T-helper 17 cell (primary cell): ENCODE data around the gene VARS2. TPM values are rescaled to one million over a fixed set of nuclear protein-coding genes. Genes with fewer than 3 reads are reported as not detected.

Experiments
- ATAC-seq: fragments of 150-1000 bp; cut with Tn5 transposase; 2 replicates; pipeline ENCODE4 v1.10.0; 2021; ENCODE audit warnings: mild to moderate bottlenecking, moderate library complexity
- DNase-seq, 3 donors: peaks; one replicate each; pipeline versions ENCODE4 v3.0.0 to v3.0.0-alpha.2; 2020 to 2021
- H3K9me3 ChIP-seq: one replicate; pipeline ENCODE4 v1.7.0; 2013; ENCODE audit warnings: low read length, mild to moderate bottlenecking; ENCODE audit not compliant: control insufficient read depth, poor library complexity, severe bottlenecking
- H3K27ac Mint-ChIP-seq: one replicate; pipeline ENCODE4 v1.8.0; 2022; ENCODE audit warnings: mild to moderate bottlenecking, moderate library complexity, mixed read lengths
- H3K27me3 Mint-ChIP-seq: one replicate; pipeline ENCODE4 v1.8.0; 2022; ENCODE audit warnings: mixed read lengths
- H3K36me3 Mint-ChIP-seq: one replicate; pipeline ENCODE4 v1.8.0; 2022; ENCODE audit warnings: low read depth, mixed read lengths
- H3K4me1 Mint-ChIP-seq: one replicate; pipeline ENCODE4 v1.8.0; 2022; ENCODE audit warnings: mild to moderate bottlenecking, mixed read lengths
- H3K4me3 Mint-ChIP-seq: one replicate; pipeline ENCODE4 v1.8.0; 2022; ENCODE audit warnings: mild to moderate bottlenecking, moderate library complexity, mixed read lengths
- total RNA-seq, 4 donors: library from RNA in 2 of 4; stranded (reverse) in 2 of 4; gene quantifications; one replicate each; pipeline ENCODE4 v1.2.3 and lab custom pipeline; 2022 to 2026

Gene VARS2
- total RNA-seq, 2 donors from 2014 or later = 24.4 to 30.5 TPM

DNA sequence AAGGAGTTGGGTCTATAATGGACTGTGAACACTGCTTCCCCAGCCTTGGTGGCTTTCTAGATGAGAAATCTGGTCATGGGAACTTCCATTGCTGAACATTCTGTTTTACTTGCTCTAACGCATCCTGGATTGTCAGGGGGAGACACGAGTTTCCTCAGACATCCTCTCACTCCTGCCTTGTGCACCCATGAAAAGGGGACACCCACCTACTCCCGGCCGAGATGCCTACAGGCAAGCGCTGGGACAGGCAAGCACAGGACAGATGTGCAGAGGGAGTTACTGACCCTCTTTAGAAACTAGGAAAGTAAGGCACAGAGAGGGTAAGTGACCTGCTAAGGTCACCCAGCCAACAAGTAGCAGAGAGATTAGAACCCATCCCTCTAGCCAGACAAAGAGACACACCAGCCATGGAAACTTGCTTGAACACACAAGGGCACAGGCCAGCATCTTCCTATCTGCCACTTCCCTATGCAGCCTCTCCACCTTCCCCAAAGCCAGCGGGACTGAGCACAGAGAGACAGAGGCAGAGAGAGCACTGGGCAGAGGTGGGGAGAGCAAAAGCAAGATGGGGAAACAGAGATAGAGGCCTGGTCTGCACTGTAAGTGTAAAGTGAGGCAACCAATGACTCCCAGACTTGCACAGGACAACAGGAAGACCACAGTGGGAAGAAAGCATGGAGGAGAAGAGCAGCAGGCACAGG, 18.8 kb downstream of the VARS2 start:
- ATAC-seq = no peak
- Mint-ChIP-seq H3K4me1 (peaks cover 9% of the 10 kb centered on the region), H3K4me3 (no peak overlapping the region), H3K27me3 (peaks cover 22% of the 10 kb centered on the region), H3K27ac (no peak overlapping the region), H3K36me3 (no peaks in the 10 kb centered on the region)
- H3K9me3 ChIP-seq = no peaks in the 10 kb centered on the region
- no peak for DNase-seq

DNA sequence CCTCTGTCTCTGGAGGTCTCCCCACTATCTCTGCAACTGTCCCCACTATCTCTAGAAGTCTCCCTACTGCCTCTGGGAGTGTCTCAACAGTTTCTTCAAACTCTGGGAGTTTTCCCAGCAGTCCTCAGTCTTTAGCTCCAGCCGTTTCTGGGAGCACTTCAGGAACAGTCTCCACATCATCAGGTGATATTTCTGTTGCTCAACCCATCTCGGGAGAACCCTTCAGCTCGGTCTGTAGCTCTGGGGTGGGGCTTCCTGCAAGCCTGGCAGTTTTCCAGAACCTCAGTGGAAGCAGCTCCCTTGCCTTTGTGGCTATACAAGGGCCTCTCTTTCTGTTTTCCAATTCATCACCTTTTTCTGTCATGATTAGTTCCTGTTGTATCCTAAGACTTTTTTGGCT, 21.0 kb downstream of the VARS2 start:
- H3K9me3 ChIP-seq = no peaks in the 10 kb centered on the region
- no peak overlapping the region for H3K4me3 Mint-ChIP-seq
- H3K36me3 Mint-ChIP-seq = no peaks in the 10 kb centered on the region
- H3K4me1 Mint-ChIP-seq = peaks cover 9% of the 10 kb centered on the region
- DNase-seq (no peak), ATAC-seq (no peak)
- peaks cover 42% of the 10 kb centered on the region for H3K27me3 Mint-ChIP-seq
- H3K27ac Mint-ChIP-seq = no peak overlapping the region

DNA sequence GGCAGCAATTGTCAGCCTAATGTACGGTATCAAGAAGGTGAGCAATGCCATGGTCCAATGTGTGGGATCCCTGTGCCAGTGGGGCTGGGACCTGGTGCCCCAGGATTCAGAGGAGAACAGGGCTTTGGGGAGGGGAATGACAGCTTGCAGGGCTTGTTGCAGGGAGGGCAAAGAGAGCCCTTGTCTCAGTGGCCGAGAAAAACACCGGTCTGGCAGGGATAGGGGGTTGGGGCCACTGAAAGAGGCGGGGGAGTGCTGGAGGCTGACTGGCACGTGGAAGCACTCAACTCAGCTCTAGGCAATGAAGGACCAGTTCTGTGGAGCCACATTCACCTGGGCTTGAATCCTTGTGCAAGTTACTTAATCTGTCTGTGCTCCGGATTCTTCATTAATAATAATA, 23.2 kb downstream of the VARS2 start:
- Mint-ChIP-seq H3K27ac (no peak overlapping the region), H3K4me3 (no peak overlapping the region), H3K36me3 (no peaks in the 10 kb centered on the region), H3K4me1 (peaks cover 9% of the 10 kb centered on the region), H3K27me3 (peaks cover 63% of the 10 kb centered on the region)
- no peak for DNase-seq
- no peak for ATAC-seq
- H3K9me3 ChIP-seq = no peaks in the 10 kb centered on the region

DNA sequence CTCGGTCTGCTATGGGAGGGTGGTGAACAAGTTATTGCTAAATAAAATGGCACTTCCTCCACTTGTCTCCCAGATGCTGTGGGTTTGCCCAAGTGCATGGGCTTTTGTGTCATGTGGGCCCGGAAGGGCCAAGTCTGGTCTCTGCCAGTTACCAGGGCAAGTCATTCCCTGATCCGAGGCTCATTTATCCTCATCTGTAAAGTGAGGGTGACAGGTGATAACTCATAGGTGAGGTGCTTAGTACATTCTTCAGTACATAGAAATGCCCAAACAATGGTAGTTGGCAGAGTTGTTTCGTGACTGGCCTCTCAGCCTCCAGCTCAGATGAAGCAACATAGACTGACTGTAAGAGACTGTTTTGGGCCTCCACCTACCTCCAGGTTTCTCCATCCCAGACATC, 24.7 kb downstream of the VARS2 start:
- Mint-ChIP-seq H3K27ac (no peak overlapping the region), H3K4me3 (no peak overlapping the region), H3K36me3 (no peaks in the 10 kb centered on the region), H3K4me1 (peaks cover 10% of the 10 kb centered on the region), H3K27me3 (peaks cover 78% of the 10 kb centered on the region)
- no peak for DNase-seq
- no peak for ATAC-seq
- no peaks in the 10 kb centered on the region for H3K9me3 ChIP-seq

DNA sequence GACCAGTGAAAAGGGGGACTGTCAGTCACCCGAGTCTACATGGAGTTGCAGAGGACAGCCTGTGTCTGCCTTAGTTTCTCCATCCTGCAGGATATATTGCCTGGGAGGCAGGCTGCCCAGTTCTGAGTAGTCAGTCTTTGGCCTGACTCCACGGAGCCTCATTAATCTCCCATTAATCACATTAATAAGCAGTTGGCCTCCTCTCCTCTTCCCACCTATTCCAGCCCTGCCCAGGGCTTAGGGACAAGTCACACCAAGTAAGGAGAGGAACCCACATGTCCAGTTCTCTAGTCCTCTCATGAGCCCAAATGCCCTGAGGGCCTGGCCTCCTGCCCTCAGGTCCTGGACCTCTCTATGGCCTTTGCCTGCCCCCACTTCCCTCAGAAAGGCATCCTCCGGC, 25.4 kb downstream of the VARS2 start:
- no peak for ATAC-seq
- H3K36me3 Mint-ChIP-seq = no peaks in the 10 kb centered on the region
- H3K9me3 ChIP-seq = no peaks in the 10 kb centered on the region

DNA sequence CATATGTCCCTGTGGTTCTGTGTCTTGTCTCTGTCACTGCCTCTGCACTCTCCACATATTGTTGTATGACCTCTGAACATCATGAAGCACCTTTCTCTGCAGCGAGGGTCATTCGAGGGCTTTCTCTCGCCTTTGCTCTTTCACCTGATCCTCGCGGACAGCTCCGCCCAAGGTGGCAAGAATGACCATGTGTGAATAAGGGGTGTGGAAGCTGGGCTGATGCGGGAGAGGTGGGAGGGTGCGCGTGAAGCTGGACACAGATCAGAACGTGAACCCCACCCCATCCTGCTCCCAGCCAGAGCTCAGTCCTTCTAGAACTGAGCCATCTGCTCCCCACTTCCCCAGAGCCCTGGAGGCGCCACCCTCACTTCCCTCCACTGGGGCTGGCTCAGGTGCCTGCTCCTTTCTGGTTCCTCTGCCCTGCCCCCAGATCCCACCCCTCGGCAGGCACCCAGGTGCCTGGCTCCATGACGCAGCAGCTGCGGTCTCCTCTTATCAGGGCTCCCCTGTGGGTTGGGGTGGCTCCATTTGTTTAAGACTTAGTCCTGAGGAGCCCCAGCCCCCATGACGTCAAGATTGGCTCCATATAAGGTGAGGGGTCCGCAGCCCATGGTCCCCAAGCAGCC, 26.4 kb downstream of the VARS2 start, which contains the start of gene MUCL3:
Gene MUCL3 (plus strand): TSS at position 613 of the 626 bp plus-strand sequence. CDS start 27 bp downstream, outside the sequence.
- ATAC-seq = no peak
- Mint-ChIP-seq H3K4me1 (peaks cover 7% of the 10 kb centered on the region), H3K27ac (no peak within 1 kb of the TSS), H3K27me3 (peaks cover 84% of the 10 kb centered on the region), H3K36me3 (no peaks in the 10 kb centered on the region), H3K4me3 (no peak within 1 kb of the TSS)
- no peak for DNase-seq
- H3K9me3 ChIP-seq = no peaks in the 10 kb centered on the region

More for the DNA sequence above, 25.4 kb downstream of the VARS2 start:
- Mint-ChIP-seq H3K4me3 (no peak overlapping the region), H3K27me3 (peaks cover 81% of the 10 kb centered on the region), H3K27ac (no peak overlapping the region), H3K4me1 (peaks cover 10% of the 10 kb centered on the region)
- no peak for DNase-seq

DNA sequence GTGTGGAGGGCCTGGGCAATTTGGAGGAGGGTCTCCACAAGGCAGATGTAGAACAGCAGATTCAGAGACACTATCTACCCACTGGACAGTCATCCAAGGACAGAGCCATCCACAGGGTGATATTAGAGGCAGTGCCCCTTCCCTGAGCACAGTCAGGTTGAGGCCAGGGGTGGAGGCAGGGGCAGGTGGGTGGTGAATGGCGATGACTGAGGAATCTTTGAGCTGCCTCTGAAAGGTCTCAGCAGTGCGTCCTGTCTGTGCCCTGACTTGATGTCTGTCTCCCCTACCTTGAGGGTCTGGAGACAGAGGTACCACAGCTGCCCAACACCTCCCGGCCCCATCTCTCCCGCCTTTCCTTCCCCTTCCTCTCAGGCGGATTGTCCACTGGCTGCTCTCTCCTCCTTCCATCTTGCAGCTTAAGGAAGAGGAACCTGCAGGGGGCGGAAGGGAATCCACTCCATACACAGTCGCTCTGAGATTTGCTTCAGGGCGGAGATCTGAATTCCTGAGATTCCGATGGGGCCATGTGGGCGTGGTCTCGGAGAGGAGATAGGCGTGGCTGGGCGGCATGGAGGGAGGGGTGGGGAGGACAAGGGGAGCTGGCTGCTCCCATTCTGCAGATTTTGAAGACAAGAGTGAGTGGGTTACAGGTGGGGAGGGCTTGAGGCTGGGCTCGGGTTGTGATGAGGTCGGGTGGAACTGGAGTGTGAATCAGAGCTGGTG, 28.5 kb downstream of the VARS2 start:
- H3K4me3 Mint-ChIP-seq = no peak overlapping the region
- no peak for DNase-seq

DNA sequence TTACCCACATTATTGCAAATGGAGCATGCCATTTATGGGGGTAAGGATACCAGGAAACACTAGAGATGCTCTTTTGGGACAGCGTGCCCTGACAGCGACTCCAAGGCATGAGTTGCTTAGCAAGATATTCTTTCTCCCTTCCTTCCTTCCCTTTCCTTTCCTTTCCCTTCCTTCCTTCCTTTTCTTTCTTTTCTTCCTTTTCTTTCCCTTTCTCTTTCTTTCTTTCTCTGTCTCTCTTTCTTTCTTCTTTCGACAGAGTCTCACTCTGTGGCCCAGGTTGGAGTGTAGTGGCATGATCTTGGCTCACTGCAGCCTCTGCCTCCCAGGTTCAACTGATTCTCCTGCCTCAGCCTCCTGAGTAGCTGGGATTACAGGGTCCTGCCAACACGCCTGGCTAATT, 30.0 kb downstream of the VARS2 start:
- Mint-ChIP-seq H3K27ac (no peak overlapping the region), H3K36me3 (no peaks in the 10 kb centered on the region), H3K4me1 (peaks cover 5% of the 10 kb centered on the region), H3K27me3 (peaks cover 95% of the 10 kb centered on the region), H3K4me3 (no peak overlapping the region)
- H3K9me3 ChIP-seq = no peaks in the 10 kb centered on the region
- ATAC-seq = no peak
- no peak for DNase-seq

More for the DNA sequence above, 28.5 kb downstream of the VARS2 start:
- ATAC-seq = no peak
- no peaks in the 10 kb centered on the region for H3K9me3 ChIP-seq
- Mint-ChIP-seq H3K27me3 (peaks cover 95% of the 10 kb centered on the region), H3K27ac (no peak overlapping the region), H3K4me1 (peaks cover 5% of the 10 kb centered on the region), H3K36me3 (no peaks in the 10 kb centered on the region)

DNA sequence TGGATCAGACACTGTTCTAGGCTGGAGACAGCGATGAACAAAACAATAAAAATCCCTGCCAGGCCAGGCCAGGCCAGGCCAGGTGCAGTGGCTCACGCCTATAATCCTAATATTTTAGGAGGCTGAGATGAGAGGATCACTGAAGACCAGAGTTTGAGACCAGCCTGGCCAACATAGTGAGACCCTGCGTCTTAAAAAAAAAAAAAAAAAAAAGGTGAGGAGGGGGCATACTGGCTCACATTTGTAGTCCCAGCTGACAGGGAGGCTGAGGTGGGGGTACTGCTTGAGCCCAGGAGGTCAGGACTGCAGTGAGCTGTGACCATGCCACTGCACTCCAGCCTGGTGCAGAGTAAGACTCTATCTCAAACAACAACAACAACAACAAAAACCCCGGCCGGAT, 31.2 kb downstream of the VARS2 start:
- H3K27me3 Mint-ChIP-seq = peaks cover 85% of the 10 kb centered on the region
- DNase-seq (no peak), ATAC-seq (no peak)
- no peak overlapping the region for H3K27ac Mint-ChIP-seq
- H3K4me1 Mint-ChIP-seq = peaks cover 5% of the 10 kb centered on the region
- no peaks in the 10 kb centered on the region for H3K36me3 Mint-ChIP-seq
- no peaks in the 10 kb centered on the region for H3K9me3 ChIP-seq
- H3K4me3 Mint-ChIP-seq = no peak overlapping the region

DNA sequence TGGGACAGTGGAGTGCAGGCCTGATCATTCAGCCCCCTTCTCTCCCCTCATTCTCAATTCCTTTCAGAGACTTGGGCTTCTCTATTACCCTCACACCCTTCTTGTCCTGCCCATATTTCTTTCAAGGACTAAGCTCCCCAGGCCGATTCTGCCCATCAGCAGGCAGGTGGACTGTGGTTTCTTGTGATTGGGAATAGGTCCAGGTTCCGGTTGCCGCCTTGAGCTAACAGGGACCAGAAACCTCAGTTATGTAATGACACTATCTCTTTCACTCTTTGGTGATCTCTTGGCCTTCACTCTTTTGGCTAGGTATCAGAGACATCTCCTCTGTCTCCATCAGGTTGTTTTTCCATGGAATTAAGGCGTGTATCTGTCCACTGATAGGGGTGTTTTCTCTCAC, 33.2 kb downstream of the VARS2 start:
- ATAC-seq = no peak
- Mint-ChIP-seq H3K4me1 (peaks cover 5% of the 10 kb centered on the region), H3K36me3 (no peaks in the 10 kb centered on the region), H3K27ac (no peak overlapping the region), H3K4me3 (no peak overlapping the region), H3K27me3 (peaks cover 74% of the 10 kb centered on the region)
- DNase-seq = no peak
- no peaks in the 10 kb centered on the region for H3K9me3 ChIP-seq

DNA sequence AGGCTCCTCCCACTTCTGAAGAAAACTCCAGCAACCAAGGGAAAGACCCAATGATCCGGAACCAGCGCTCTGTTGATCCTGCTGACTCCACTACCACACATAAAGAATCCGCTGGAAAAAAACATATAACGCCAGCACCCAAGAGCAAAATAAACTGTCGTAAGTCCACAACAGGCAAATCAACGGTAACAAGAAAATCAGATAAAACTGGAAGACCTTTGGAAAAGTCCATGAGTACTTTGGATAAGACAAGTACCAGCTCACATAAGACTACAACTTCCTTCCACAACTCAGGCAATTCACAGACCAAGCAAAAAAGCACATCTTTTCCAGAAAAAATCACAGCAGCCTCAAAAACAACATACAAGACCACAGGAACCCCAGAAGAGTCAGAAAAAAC, 34.8 kb downstream of the VARS2 start:
- no peak for DNase-seq
- no peak for ATAC-seq
- Mint-ChIP-seq H3K27ac (no peak overlapping the region), H3K27me3 (peaks cover 60% of the 10 kb centered on the region), H3K4me3 (no peak overlapping the region), H3K36me3 (no peaks in the 10 kb centered on the region), H3K4me1 (peaks cover under 1% of the 10 kb centered on the region)
- H3K9me3 ChIP-seq = no peaks in the 10 kb centered on the region

DNA sequence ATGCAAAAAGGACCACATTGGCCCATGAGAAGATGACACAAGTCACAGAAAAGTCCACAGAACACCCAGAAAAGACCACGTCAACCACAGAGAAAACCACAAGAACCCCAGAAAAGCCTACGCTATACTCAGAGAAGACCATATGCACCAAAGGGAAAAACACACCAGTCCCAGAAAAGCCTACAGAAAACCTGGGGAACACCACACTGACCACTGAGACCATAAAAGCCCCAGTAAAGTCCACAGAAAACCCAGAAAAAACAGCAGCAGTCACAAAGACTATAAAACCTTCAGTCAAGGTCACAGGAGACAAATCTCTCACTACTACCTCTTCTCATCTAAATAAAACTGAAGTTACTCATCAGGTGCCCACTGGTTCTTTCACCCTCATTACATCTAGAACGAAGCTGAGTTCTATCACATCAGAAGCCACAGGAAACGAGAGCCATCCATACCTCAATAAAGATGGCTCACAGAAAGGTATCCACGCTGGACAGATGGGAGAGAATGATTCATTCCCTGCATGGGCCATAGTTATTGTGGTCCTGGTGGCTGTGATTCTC, 38.0 kb downstream of the VARS2 start:
- ATAC-seq (no peak), DNase-seq (no peak)
- Mint-ChIP-seq H3K4me1 (peaks cover 7% of the 10 kb centered on the region), H3K27me3 (peaks cover 34% of the 10 kb centered on the region), H3K27ac (no peak overlapping the region), H3K36me3 (no peaks in the 10 kb centered on the region), H3K4me3 (no peak overlapping the region)
- H3K9me3 ChIP-seq = no peaks in the 10 kb centered on the region

DNA sequence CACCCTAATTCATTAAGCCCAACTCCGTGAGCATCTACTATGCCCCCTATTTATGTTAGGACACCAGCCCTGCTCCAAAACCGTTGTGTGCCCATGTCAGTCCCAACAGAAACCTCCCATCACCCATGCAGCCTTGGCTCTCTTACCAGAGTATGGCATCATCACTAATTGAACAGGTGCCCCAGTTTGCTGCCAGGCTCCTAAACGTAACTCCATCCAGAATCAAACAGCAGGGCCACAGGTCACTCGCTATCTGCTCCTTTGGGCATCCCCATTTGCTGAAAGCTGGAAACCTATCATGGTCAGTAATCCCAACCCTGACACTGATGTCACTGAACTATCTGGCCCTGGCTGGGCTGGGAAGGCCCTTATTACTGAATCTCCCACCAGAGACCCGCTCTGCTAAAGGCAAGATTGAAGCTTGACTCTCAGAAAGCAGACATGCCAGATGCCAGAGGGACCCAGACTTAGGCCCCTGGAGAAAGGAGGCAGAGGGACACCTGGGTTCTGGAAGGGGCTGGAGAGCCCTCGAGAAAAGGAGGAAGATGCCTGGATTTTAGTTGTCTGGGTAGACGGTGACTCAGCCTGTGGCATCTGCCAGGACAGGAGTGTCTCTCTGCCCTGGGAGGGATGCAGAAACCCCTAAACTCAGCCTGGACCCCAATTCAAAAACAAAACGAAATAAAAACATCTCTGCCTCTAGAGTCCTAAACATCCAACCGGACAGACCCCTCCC, 40.8 kb downstream of the VARS2 start:
- DNase-seq (no peak), ATAC-seq (peak; percentile 6)
- H3K9me3 ChIP-seq = no peaks in the 10 kb centered on the region
- Mint-ChIP-seq H3K4me1 (peaks cover 9% of the 10 kb centered on the region), H3K4me3 (peak overlapping the region; percentile 90), H3K36me3 (no peaks in the 10 kb centered on the region), H3K27me3 (peaks cover 31% of the 10 kb centered on the region), H3K27ac (no peak overlapping the region)
